ENCODE results near the gene LYRM4. TPM values are rescaled to one million over a fixed set of nuclear protein-coding genes. Genes with fewer than 3 reads are reported as not detected.

LYRM4 gene
- total and polyA plus RNA-seq, 8 donors: 25.2 to 47.4 (median 42.0) TPM

DNA sequence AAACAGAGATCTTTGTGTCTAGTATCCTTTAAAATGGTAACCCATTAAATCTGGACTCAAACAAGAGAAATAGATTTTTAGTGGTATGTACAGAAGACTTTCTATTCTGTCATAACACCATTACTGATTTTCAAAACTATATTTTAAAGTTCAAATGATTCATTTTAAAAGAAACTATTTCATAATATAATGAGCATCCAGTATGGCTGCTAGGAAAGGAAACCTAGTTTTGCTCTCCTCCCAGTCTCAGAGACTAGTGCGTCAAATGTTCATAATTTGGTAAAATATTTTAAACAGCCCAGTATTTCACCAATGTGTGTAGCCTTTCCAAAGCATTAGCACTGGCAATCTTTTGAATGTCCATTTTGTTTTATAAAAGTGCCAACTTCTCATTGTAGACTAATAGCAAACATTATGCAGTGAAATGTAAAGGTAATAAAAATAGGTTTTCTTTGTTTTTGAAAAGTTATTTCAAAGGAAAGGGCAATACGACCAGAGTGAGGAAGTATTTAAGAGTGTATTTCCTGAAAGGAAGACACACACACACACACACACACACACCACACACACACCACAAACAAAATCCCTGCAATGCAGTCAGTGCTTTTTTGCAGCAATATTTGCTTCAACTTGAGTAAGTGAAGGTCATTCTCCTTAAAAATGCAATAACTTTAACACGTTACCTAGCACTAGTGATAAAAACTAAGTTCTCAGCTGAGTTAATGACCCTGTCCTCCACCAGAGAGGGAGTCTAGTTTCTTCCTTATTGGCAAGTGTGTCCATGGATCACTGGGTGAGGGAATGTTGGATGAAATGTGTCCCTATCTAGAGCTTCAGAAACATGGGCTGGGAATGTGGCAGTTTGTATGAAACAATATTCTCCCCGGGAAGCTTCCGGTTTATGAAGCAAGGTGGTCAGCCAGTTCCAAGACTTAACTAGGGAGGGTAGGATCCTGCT lies 171.0 kb downstream of the LYRM4 start:
- Histone ChIP-seq H3K36me3 (no peaks in the 10 kb centered on the region), H3K27ac (no peak overlapping the region), H3K4me3 (no peak overlapping the region), H3K9me3 (no peaks in the 10 kb centered on the region), H3K4me1 (peaks cover 0 to 24% of the 10 kb centered on the region in 2 donors), H3K27me3 (peaks cover 15 to 52% of the 10 kb centered on the region in 2 donors)
- no peak for ATAC-seq
- intact Hi-C loops (cut with DNase I): no loop called here
- TF ChIP-seq, protein P1, sequence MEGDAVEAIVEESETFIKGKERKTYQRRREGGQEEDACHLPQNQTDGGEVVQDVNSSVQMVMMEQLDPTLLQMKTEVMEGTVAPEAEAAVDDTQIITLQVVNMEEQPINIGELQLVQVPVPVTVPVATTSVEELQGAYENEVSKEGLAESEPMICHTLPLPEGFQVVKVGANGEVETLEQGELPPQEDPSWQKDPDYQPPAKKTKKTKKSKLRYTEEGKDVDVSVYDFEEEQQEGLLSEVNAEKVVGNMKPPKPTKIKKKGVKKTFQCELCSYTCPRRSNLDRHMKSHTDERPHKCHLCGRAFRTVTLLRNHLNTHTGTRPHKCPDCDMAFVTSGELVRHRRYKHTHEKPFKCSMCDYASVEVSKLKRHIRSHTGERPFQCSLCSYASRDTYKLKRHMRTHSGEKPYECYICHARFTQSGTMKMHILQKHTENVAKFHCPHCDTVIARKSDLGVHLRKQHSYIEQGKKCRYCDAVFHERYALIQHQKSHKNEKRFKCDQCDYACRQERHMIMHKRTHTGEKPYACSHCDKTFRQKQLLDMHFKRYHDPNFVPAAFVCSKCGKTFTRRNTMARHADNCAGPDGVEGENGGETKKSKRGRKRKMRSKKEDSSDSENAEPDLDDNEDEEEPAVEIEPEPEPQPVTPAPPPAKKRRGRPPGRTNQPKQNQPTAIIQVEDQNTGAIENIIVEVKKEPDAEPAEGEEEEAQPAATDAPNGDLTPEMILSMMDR (IDR thresholded peaks at IDR 0.05): no peak
- DNase-seq: no peak

DNA sequence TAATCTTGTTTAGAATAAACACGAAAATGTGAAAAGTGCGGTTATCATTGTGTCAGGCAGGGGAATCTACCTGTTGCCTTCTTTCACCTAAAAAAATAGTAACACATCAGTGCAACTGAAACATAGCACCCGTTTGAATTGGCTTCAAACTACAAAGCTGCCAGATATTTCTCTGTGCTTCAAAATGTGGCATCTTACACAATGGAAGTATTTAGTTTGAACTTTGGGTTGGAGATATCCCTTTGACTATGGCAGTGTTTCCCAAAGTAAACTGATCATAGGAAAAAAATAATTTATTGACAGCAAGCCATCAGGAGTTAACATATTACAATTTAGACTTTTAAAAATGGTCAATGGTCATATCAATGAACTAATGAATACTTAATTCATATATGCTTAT lies 172.0 kb downstream of the LYRM4 start:
- Histone ChIP-seq H3K27me3 (peaks cover 15 to 62% of the 10 kb centered on the region in 2 donors), H3K4me1 (peaks cover 0 to 34% of the 10 kb centered on the region in 2 donors), H3K36me3 (no peaks in the 10 kb centered on the region), H3K27ac (no peak overlapping the region), H3K4me3 (no peak overlapping the region), H3K9me3 (no peaks in the 10 kb centered on the region)
- DNase-seq (no peak), ATAC-seq (no peak)
- TF ChIP-seq, protein P1 (IDR thresholded peaks at IDR 0.05): no peak
- intact Hi-C loops (cut with DNase I): no loop called here

DNA sequence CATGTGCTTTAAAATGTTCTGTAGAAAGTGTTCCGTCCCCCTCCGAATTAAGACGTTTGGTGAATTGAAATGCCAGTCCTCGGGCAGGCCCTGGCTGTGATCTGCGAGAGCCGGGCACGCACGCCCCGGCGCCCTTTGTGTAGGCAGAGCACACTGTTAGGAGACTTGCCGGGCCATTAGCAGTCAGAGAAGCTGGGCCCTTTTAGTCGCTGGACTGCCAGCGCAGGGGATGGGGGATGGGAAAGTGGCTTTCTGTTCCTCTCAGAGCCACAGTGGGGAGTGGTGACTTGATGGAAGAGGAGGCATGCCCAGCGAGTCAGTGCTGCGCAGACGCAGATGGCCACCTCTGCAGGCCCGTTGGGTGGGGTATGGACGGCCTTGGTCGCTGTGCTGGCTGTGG lies 173.4 kb downstream of the LYRM4 start:
- H3K9me3 ChIP-seq: no peaks in the 10 kb centered on the region
- no peak overlapping the region for H3K4me3 ChIP-seq
- TF ChIP-seq, protein P1 (IDR thresholded peaks at IDR 0.05): no peak
- ATAC-seq (no peak), DNase-seq (peak in 2 of 4 donors; percentile 12 to 56)
- H3K36me3 ChIP-seq: no peaks in the 10 kb centered on the region
- H3K27ac ChIP-seq: no peak overlapping the region
- intact Hi-C loops (cut with DNase I): no loop called here
- H3K4me1 ChIP-seq: peaks cover 0 to 35% of the 10 kb centered on the region in 2 donors
- H3K27me3 ChIP-seq: peaks cover 15 to 72% of the 10 kb centered on the region in 2 donors

DNA sequence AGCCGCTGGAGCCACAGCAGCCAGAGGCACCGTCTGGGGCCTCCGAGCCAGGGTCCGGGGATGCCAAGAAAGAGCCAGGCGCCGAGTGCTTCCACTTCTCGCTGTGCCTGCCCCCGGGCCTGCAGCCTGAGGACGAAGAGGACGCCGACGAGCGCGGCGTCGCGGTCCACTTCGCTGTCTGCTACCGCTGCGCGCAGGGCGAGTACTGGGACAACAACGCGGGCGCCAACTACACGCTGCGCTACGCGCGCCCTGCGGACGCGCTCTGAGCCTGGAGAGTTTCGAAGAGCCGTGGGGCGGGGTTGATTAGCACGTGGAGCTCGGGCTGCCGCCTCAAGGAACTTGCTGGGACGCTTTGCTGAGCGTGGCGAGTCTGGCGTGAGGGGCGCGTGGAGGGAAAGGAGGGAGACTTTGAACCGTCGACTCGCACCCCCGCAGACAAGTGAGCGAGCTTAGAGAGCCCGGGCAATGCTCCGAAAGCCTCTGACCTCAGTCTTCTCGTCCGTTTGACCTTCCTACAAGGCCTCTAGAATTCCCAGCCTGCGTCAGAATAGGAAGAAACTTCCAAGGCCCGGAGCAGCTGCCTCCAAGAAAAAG lies 174.4 kb downstream of the LYRM4 start:
- H3K4me1 ChIP-seq: peaks cover 0 to 35% of the 10 kb centered on the region in 2 donors
- TF ChIP-seq, protein P1 (IDR thresholded peaks at IDR 0.05): no peak
- peaks cover 15 to 72% of the 10 kb centered on the region in 2 donors for H3K27me3 ChIP-seq
- ATAC-seq (no peak), DNase-seq (peak in 1 of 4 donors; percentile 19)
- H3K36me3 ChIP-seq: no peaks in the 10 kb centered on the region
- no peaks in the 10 kb centered on the region for H3K9me3 ChIP-seq
- H3K27ac ChIP-seq: no peak overlapping the region
- peak overlapping the region; percentile 53 to 56 for H3K4me3 ChIP-seq
- intact Hi-C loops (cut with DNase I): no loop called here
